ENCODE data around the gene NARF.
"Not testable (repeated sequence)": the region's sequence is repeated elsewhere in the genome, so short reads cannot be mapped to it uniquely, and the experiment has no call there.

Gene NARF

DNA sequence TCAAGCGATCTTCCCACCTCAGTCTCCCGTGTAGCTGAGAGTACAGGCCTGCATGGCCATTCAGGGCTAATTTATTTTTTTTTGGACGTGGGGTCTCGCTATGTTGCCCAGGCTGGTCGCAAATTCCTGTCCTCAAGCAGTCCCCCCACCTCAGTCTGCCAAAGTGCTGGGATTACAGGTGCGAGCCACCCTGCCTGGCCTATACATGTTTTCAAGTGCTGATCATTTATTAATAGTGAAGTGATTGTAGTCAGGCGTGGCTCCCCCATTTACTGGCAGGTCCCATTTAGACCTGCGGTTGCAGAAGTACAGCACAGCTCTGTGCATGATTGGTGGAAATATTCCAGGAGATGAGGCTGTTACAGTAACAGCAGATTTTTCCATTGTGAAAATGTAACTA is 69.4 kb downstream of the NARF start:
- Histone ChIP-seq H3K36me3 (ENCODE audit: insufficient read depth, low read length) (no peaks in the 10 kb centered on the region), H3K27ac (ENCODE audit: low read depth, low read length) (no peak overlapping the region), H3K9ac (ENCODE audit: low read depth, low read length) (no peak overlapping the region), H3K27me3 (ENCODE audit: insufficient read depth, low read length) (no peaks in the 10 kb centered on the region), H3K4me3 (ENCODE audit: low read length) (no peak overlapping the region), H3K9me3 (ENCODE audit: insufficient read depth, low read depth, low read length) (no peaks in the 10 kb centered on the region), H3K4me1 (ENCODE audit: insufficient read depth, low read length) (peaks cover 7% of the 10 kb centered on the region)
- 94% methylated on average over 8 of the region's 8 CpGs for WGBS

DNA sequence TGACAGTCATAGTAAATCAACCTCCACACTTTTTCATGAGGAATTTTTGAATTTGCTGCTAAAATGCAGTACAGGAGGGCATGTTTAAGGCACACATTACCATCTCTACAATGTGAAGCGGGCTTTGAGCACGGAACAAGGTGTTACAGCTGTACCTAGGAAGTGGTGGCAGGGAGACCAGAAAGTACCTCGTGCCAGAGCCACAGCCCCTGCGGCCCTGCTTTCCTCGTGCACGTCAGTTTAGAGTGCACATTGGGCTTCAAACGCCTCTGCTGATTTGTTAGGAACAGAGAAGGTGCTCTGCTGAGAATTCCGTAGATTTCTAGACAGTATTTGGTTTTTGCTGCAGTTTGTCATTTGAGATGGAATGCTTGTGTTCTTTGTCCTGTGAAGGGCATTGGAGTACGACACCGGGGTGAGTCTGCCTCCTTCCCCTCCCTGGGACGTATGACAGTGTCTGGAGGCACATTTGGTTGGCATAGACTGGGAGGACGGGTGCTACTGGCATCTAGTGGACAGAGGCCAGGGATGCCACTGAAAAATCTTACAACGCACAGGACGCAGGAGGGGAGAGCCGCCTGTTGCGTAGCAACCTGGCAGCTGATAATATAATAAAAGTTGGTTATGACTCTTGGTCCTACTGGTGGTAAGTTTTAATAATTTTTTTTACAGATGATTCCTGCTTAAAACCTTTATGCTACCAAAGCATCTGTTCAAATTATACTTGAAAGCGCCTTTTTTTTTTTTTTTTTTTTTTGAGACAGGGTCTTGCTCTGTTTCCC is 70.1 kb downstream of the NARF start:
- H3K27ac ChIP-seq (ENCODE audit: low read depth, low read length), result 0 out of 2 replicates have a peak overlapping the region, but pooled peaks have one; percentile 13
- 83% methylated on average over 17 of the region's 17 CpGs for WGBS
- H3K9ac ChIP-seq (ENCODE audit: low read depth, low read length), result no peak overlapping the region
- H3K4me3 ChIP-seq (ENCODE audit: low read length), result no peak overlapping the region
- no peaks in the 10 kb centered on the region for H3K27me3 ChIP-seq (ENCODE audit: insufficient read depth, low read length)
- no peaks in the 10 kb centered on the region for H3K36me3 ChIP-seq (ENCODE audit: insufficient read depth, low read length)
- H3K4me1 ChIP-seq (ENCODE audit: insufficient read depth, low read length), result peaks cover 7% of the 10 kb centered on the region
- no peaks in the 10 kb centered on the region for H3K9me3 ChIP-seq (ENCODE audit: insufficient read depth, low read depth, low read length)

DNA sequence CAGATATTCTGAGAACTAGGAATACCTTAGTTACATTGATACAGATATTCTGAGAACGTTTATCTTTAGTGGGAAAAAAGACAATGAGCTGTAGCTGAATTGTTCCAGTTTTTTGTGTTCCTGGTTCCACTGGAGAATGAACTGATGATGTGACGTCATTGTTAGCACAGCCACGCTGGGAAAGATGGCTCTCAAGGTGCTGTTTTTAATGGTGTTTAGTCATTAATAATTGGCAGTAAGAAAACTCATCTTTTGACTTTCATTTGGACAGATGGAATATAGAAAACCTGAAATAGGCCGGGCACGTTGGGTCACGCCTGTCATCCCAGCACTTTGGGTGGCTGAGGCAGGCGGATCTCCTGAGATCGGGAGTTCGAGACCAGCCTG is 71.4 kb downstream of the NARF start:
- H3K27ac ChIP-seq (ENCODE audit: low read depth, low read length), result 0 out of 2 replicates have a peak overlapping the region, but pooled peaks have one; percentile 0

DNA sequence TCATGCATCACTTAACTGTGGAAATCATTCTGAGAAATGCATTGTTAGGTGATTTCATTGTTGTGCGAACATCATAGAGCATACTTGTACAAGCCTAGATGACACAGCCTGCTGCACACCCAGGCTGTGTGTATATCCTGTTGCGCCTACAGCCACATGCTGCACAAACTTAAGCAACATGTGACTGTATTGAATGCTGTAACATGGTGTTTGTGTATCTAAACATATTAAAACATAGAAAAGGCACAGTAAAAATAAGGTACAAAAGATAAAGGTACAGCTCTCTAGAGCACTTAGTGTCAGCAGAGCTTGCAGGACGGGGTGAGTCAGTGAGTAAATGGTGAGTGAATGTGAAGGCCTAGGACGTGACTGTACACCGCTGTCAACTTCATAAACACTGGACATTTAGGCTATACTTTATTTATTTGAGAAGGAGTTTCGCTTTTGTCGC is 72.9 kb downstream of the NARF start:
- no peaks in the 10 kb centered on the region for H3K27me3 ChIP-seq (ENCODE audit: insufficient read depth, low read length)
- peaks cover 27% of the 10 kb centered on the region for H3K4me1 ChIP-seq (ENCODE audit: insufficient read depth, low read length)
- H3K36me3 ChIP-seq (ENCODE audit: insufficient read depth, low read length), result no peaks in the 10 kb centered on the region
- H3K9ac ChIP-seq (ENCODE audit: low read depth, low read length), result no peak overlapping the region
- H3K4me3 ChIP-seq (ENCODE audit: low read length), result no peak overlapping the region
- 94% methylated on average over 7 of the region's 7 CpGs for WGBS
- no peak overlapping the region for H3K27ac ChIP-seq (ENCODE audit: low read depth, low read length)
- H3K9me3 ChIP-seq (ENCODE audit: insufficient read depth, low read depth, low read length), result no peaks in the 10 kb centered on the region

More for the DNA sequence above, 71.4 kb downstream of the NARF start:
- no peaks in the 10 kb centered on the region for H3K9me3 ChIP-seq (ENCODE audit: insufficient read depth, low read depth, low read length)
- no peak overlapping the region for H3K9ac ChIP-seq (ENCODE audit: low read depth, low read length)
- no peak overlapping the region for H3K4me3 ChIP-seq (ENCODE audit: low read length)
- WGBS, result 92% methylated on average over 9 of the region's 9 CpGs
- H3K4me1 ChIP-seq (ENCODE audit: insufficient read depth, low read length), result peaks cover 15% of the 10 kb centered on the region
- no peaks in the 10 kb centered on the region for H3K27me3 ChIP-seq (ENCODE audit: insufficient read depth, low read length)
- H3K36me3 ChIP-seq (ENCODE audit: insufficient read depth, low read length), result no peaks in the 10 kb centered on the region

DNA sequence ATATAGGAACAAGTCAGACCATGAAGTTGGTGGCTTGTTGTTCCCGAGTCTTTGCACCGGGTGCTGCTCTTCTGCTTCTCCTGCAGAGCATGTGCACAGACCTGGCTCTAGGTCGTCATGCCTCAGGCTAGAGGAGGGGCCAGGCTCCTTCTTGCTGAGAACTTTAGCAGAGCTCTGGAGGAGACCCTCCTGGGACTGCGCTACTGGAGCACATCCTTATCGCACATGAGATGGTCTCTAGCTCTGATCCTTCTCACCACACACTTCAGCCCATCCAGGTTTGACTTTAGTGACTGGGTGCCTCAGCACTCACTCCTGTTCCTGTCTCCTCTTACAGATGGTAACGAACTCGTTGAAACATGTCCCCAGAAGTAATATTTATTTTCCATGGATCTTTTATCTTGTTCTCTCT is 75.9 kb downstream of the NARF start:
- WGBS, result 87% methylated on average over 7 of the region's 7 CpGs
- Histone ChIP-seq H3K9ac (ENCODE audit: low read depth, low read length) (no peak overlapping the region), H3K27ac (ENCODE audit: low read depth, low read length) (no peak overlapping the region; the same call in 1 of the 2 replicates)

DNA sequence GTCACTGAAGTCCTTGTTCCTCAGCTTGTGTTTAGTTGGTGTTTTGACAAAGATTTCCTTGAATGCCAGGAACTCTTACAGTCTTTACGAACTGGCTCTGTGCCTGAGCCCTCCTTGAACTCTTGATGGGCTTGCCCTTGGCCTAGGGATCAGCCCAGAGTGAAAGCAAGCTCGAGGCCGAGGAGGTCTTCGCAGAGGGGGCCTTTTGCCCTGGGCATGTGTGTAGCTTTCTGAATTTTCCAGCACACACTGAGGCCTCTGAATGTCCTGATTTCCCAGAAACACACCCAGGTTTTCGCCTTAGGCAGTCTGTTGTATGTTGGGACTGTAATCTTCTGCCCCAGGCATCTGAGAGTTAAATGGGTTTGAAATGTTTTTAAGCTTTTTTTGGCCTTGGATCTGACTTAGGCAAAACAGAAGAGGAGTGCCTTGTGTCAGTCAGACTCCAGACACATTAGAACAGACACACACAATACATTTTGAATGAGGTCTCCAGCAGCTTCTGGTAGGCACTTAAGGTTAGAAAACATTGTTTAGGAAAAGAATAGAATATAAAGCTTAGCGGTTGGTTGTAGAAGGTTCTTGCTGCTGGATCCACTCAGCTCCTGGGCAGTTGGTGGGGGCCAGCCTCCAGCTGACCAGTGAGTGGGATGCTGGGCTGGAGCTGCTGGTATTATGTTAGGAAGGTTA is 78.1 kb downstream of the NARF start:
- 66% methylated on average over 6 of the region's 6 CpGs for WGBS
- Histone ChIP-seq H3K9me3 (ENCODE audit: insufficient read depth, low read depth, low read length) (no peaks in the 10 kb centered on the region), H3K4me3 (ENCODE audit: low read length) (no peak overlapping the region), H3K27me3 (ENCODE audit: insufficient read depth, low read length) (no peaks in the 10 kb centered on the region), H3K9ac (ENCODE audit: low read depth, low read length) (peak overlapping the region; percentile 0; the same call in 1 of the 2 replicates), H3K4me1 (ENCODE audit: insufficient read depth, low read length) (peaks cover 25% of the 10 kb centered on the region), H3K27ac (ENCODE audit: low read depth, low read length) (peak overlapping the region; percentile 65; the same call in 1 of the 2 replicates), H3K36me3 (ENCODE audit: insufficient read depth, low read length) (no peaks in the 10 kb centered on the region)

More for the DNA sequence above, 75.9 kb downstream of the NARF start:
- no peaks in the 10 kb centered on the region for H3K36me3 ChIP-seq (ENCODE audit: insufficient read depth, low read length)
- H3K4me3 ChIP-seq (ENCODE audit: low read length), result no peak overlapping the region
- no peaks in the 10 kb centered on the region for H3K9me3 ChIP-seq (ENCODE audit: insufficient read depth, low read depth, low read length)
- no peaks in the 10 kb centered on the region for H3K27me3 ChIP-seq (ENCODE audit: insufficient read depth, low read length)
- H3K4me1 ChIP-seq (ENCODE audit: insufficient read depth, low read length), result peaks cover 28% of the 10 kb centered on the region

DNA sequence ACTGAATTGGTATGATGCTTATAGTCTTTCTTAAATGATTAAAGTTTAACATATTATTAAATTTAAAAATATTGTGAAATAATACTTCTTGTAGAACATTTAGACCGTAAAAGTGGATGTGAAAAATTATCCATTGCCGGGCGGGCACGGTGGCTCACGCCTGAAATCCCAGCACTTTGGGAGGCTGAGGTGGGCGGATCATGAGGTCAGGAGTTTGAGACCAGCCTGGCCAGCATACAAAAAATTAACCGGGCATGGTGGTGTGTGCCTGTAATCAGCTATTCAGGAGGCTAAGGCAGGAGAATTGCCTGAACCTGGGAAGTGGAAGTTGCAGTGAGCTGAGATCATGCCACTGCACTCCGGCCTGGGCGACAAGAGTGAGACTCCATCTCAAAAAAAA is 78.7 kb downstream of the NARF start:
- WGBS, result 96% methylated on average over 9 of the region's 9 CpGs
- not testable (repeated sequence) for H3K27ac ChIP-seq (ENCODE audit: low read depth, low read length); H3K9ac ChIP-seq (ENCODE audit: low read depth, low read length)

DNA sequence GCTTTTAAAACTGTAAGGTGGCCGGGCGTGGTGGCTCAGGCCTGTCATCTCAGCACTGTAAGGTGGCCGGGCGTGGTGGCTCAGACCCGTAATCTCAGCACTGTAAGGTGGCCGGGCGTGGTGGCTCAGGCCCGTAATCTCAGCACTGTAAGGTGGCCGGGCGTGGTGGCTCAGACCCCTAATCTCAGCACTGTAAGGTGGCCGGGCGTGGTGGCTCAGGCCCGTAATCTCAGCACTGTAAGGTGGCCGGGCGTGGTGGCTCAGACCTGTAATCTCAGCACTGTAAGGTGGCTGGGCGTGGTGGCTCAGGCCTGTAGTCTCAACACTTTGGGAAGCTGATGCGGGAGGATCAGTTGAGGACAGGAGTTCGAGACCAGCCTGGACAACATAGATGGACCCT is 80.5 kb downstream of the NARF start:
- H3K9ac ChIP-seq (ENCODE audit: low read depth, low read length); H3K4me3 ChIP-seq (ENCODE audit: low read length); H3K9me3 ChIP-seq (ENCODE audit: insufficient read depth, low read depth, low read length); H3K27me3 ChIP-seq (ENCODE audit: insufficient read depth, low read length); H3K36me3 ChIP-seq (ENCODE audit: insufficient read depth, low read length); H3K27ac ChIP-seq (ENCODE audit: low read depth, low read length): not testable (repeated sequence)
- WGBS, result 95% methylated on average over 18 of the region's 18 CpGs
- peaks cover 23% of the 10 kb centered on the region for H3K4me1 ChIP-seq (ENCODE audit: insufficient read depth, low read length)

More for the DNA sequence above, 78.7 kb downstream of the NARF start:
- not testable (repeated sequence) for H3K27me3 ChIP-seq (ENCODE audit: insufficient read depth, low read length); H3K9me3 ChIP-seq (ENCODE audit: insufficient read depth, low read depth, low read length); H3K36me3 ChIP-seq (ENCODE audit: insufficient read depth, low read length); H3K4me3 ChIP-seq (ENCODE audit: low read length)
- H3K4me1 ChIP-seq (ENCODE audit: insufficient read depth, low read length), result peaks cover 25% of the 10 kb centered on the region

All from HUES64 (cell line).